Astrocyte (in vitro differentiated cells and primary cell): Measurements from ENCODE around the gene MRPL28. TPM values are rescaled to one million over a fixed set of nuclear protein-coding genes. Genes with fewer than 3 reads are reported as not detected.

Experiments used
- DNase-seq: peaks from one replicate; pipeline ENCODE4 v3.0.0-alpha.2; 2010; ENCODE audit warnings: low read depth
- FAIRE-seq: peaks from 2 replicates; lab custom pipeline; 2011; peaks lifted over from hg19 to GRCh38; lab: Jason Lieb, UNC
- H2AFZ ChIP-seq: 2 replicates; pipeline ENCODE4 v1.6.0; 2012; ENCODE audit warnings: low read depth, low read length, inconsistent platforms
- H3K27ac ChIP-seq: 2 replicates; pipeline ENCODE4 v1.5.1; 2011; ENCODE audit warnings: low read depth, low read length, inconsistent platforms
- H3K27me3 ChIP-seq: 2 replicates; pipeline ENCODE4 v1.6.0; 2011; ENCODE audit warnings: low read length, inconsistent platforms; ENCODE audit not compliant: insufficient read depth
- H3K36me3 ChIP-seq: 2 replicates; pipeline ENCODE4 v1.5.1; 2011; ENCODE audit warnings: low read length, inconsistent platforms; ENCODE audit not compliant: insufficient read depth
- H3K4me1 ChIP-seq: 2 replicates; pipeline ENCODE4 v1.5.1; 2011; ENCODE audit warnings: low read length, inconsistent platforms; ENCODE audit not compliant: insufficient read depth
- H3K4me2 ChIP-seq: 2 replicates; pipeline ENCODE4 v1.6.0; 2012; ENCODE audit warnings: low read length, inconsistent platforms
- H3K4me3 ChIP-seq: 2 replicates; pipeline ENCODE4 v1.5.1; 2011; ENCODE audit warnings: low read depth, mild to moderate bottlenecking, low read length, inconsistent platforms; ENCODE audit not compliant: insufficient read depth
- H3K79me2 ChIP-seq: 2 replicates; pipeline ENCODE4 v1.6.0; 2012; ENCODE audit warnings: mild to moderate bottlenecking, low read length, inconsistent platforms; ENCODE audit not compliant: insufficient read depth
- H3K9ac ChIP-seq: 2 replicates; pipeline ENCODE4 v1.6.0; 2012; ENCODE audit warnings: mild to moderate bottlenecking, low read length, inconsistent platforms
- H3K9me3 ChIP-seq: 2 replicates; pipeline ENCODE4 v1.5.1; 2012; ENCODE audit warnings: low read depth, mild to moderate bottlenecking, low read length, inconsistent platforms; ENCODE audit not compliant: insufficient read depth
- H4K20me1 ChIP-seq: 2 replicates; pipeline ENCODE4 v1.6.0; 2012; ENCODE audit warnings: low read length, inconsistent platforms; ENCODE audit not compliant: insufficient read depth
- H3K27ac Mint-ChIP-seq: one replicate; pipeline ENCODE4 v1.8.0; 2021; ENCODE audit warnings: mild to moderate bottlenecking, mixed read lengths; ENCODE audit not compliant: unreplicated experiment
- H3K27me3 Mint-ChIP-seq: one replicate; pipeline ENCODE4 v1.8.0; 2021; ENCODE audit warnings: low read depth, mixed read lengths; ENCODE audit not compliant: unreplicated experiment
- H3K36me3 Mint-ChIP-seq: one replicate; pipeline ENCODE4 v1.8.0; 2021; ENCODE audit warnings: low read depth, mixed read lengths; ENCODE audit not compliant: unreplicated experiment
- H3K4me1 Mint-ChIP-seq: one replicate; pipeline ENCODE4 v1.8.0; 2021; ENCODE audit warnings: low read depth, mixed read lengths; ENCODE audit not compliant: unreplicated experiment
- H3K4me3 Mint-ChIP-seq: one replicate; pipeline ENCODE4 v1.8.0; 2021; ENCODE audit warnings: mild to moderate bottlenecking, moderate library complexity, mixed read lengths; ENCODE audit not compliant: unreplicated experiment
- H3K9me3 Mint-ChIP-seq: one replicate; pipeline ENCODE4 v1.8.0; 2021; ENCODE audit warnings: mild to moderate bottlenecking, mixed read lengths; ENCODE audit not compliant: unreplicated experiment
- EZH2 ChIP-seq: IDR thresholded peaks from 2 replicates; pipeline ENCODE4 v1.6.1; 2012; ENCODE audit warnings: mild to moderate bottlenecking, low read length, inconsistent platforms; ENCODE audit not compliant: insufficient read depth
- total RNA-seq: library from RNA; stranded (reverse); gene quantifications from 2 replicates; pipeline ENCODE4 v1.2.1, GENCODE V29; 2021
- TF ChIP-seq, protein P1 (sequence below): IDR thresholded peaks from 2 replicates; pipeline ENCODE4 v1.5.1; 2011; ENCODE audit warnings: low read depth, mild to moderate bottlenecking, inconsistent platforms, low read length, moderate library complexity; ENCODE audit not compliant: insufficient read depth

The MRPL28 gene
- total RNA-seq, 1 donor from 2014 or later = 95.8 TPM

DNA sequence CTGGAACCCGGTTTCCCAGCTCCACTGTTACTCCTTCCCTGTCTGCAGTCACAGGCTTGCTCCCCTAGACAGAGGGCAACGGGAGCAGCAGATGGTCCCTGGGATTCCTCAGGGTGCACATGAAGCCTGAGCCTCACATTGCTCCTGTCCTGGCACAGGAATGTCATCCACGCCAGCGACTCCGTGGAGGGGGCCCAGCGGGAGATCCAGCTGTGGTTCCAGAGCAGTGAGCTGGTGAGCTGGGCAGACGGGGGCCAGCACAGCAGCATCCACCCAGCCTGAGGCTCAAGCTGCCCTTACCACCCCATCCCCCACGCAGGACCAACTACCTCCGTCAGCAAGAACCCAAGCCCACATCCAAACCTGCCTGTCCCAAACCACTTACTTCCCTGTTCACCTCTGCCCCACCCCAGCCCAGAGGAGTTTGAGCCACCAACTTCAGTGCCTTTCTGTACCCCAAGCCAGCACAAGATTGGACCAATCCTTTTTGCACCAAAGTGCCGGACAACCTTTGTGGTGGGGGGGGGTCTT lies 29.8 kb upstream of the MRPL28 start:
- H3K4me1 Mint-ChIP-seq = no peaks in the 10 kb centered on the region
- no peak overlapping the region for H3K27ac Mint-ChIP-seq
- peak overlapping the region; percentile 84 for H3K4me3 Mint-ChIP-seq
- Histone ChIP-seq H3K36me3 (no peaks in the 10 kb centered on the region), H3K27me3 (no peaks in the 10 kb centered on the region), H3K9me3 (no peaks in the 10 kb centered on the region), H3K27ac (no peak overlapping the region), H3K9ac (peak overlapping the region; percentile 87), H2AFZ (no peak overlapping the region), H3K4me2 (peak overlapping the region; percentile 93), H4K20me1 (peaks cover 25% of the 10 kb centered on the region), H3K4me3 (peak overlapping the region; percentile 78), H3K4me1 (peaks cover 8% of the 10 kb centered on the region), H3K79me2 (peaks cover 9% of the 10 kb centered on the region)
- no peaks in the 10 kb centered on the region for H3K9me3 Mint-ChIP-seq
- H3K36me3 Mint-ChIP-seq = peaks cover 2% of the 10 kb centered on the region
- no peaks in the 10 kb centered on the region for H3K27me3 Mint-ChIP-seq
- no peak for DNase-seq
- TF ChIP-seq, protein P1, sequence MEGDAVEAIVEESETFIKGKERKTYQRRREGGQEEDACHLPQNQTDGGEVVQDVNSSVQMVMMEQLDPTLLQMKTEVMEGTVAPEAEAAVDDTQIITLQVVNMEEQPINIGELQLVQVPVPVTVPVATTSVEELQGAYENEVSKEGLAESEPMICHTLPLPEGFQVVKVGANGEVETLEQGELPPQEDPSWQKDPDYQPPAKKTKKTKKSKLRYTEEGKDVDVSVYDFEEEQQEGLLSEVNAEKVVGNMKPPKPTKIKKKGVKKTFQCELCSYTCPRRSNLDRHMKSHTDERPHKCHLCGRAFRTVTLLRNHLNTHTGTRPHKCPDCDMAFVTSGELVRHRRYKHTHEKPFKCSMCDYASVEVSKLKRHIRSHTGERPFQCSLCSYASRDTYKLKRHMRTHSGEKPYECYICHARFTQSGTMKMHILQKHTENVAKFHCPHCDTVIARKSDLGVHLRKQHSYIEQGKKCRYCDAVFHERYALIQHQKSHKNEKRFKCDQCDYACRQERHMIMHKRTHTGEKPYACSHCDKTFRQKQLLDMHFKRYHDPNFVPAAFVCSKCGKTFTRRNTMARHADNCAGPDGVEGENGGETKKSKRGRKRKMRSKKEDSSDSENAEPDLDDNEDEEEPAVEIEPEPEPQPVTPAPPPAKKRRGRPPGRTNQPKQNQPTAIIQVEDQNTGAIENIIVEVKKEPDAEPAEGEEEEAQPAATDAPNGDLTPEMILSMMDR = no peak
- no peak for TF ChIP-seq EZH2
- no peak for FAIRE-seq

DNA sequence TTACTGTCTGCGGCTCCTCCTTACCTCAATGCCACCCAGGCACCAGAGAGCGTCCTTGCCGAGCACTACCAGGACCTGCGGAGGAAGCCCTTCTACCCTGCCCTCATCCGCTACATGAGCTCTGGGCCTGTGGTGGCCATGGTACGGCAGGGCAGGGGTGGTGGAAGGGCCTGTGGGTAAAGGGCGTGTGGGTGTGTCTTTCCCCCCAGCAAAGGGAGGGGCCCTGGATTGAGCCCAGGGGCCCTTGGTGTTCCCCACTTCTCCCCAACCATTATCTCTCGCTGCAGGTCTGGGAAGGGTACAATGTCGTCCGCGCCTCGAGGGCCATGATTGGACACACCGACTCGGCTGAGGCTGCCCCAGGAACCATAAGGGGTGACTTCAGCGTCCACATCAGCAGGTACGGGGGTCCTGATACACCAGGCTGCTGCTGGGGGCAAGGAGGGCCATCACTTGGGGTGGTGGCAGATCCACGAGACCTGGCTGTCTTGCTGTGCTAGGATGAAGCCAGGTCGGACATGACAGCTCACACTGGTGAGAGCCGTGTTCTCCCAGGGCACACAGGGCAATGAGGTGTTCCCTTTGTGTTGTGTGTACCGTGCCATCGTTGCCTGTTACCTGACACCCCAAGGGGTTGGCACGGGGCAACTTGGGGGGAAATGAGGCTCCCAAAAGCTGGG lies 29.1 kb upstream of the MRPL28 start:
- Histone ChIP-seq H3K27me3 (no peaks in the 10 kb centered on the region), H2AFZ (no peak overlapping the region), H3K4me2 (no peak overlapping the region), H3K27ac (no peak overlapping the region), H3K4me3 (no peak overlapping the region), H3K9me3 (no peaks in the 10 kb centered on the region), H3K9ac (no peak overlapping the region), H3K79me2 (peaks cover 9% of the 10 kb centered on the region), H4K20me1 (peaks cover 25% of the 10 kb centered on the region), H3K4me1 (peaks cover 8% of the 10 kb centered on the region), H3K36me3 (no peaks in the 10 kb centered on the region)
- FAIRE-seq (no peak), DNase-seq (no peak)
- Mint-ChIP-seq H3K4me1 (no peaks in the 10 kb centered on the region), H3K9me3 (no peaks in the 10 kb centered on the region), H3K27ac (no peak overlapping the region), H3K36me3 (peaks cover 2% of the 10 kb centered on the region), H3K27me3 (no peaks in the 10 kb centered on the region), H3K4me3 (peak overlapping the region; percentile 45)
- TF ChIP-seq, protein P1 = no peak
- no peak for TF ChIP-seq EZH2
